Fibroblast of lung (primary cell): ENCODE data around the gene PGD. TPM values are rescaled to one million over a fixed set of nuclear protein-coding genes. Genes with fewer than 3 reads are reported as not detected.

Experiments used
- DNase-seq, 2 donors: peaks; one replicate each; pipeline versions ENCODE4 v3.0.0 to v3.0.0-alpha.2; 2010; ENCODE audit warnings: low read depth in 2 of 2
- H2AFZ ChIP-seq: 2 replicates; pipeline ENCODE4 v1.5.1; 2012; ENCODE audit warnings: low read length, control low read depth, inconsistent platforms
- H3K27ac ChIP-seq: 2 replicates; pipeline ENCODE4 v1.5.1; 2011; ENCODE audit warnings: low read length, control low read depth; ENCODE audit not compliant: insufficient read depth
- H3K27me3 ChIP-seq: 2 replicates; pipeline ENCODE4 v1.5.1; 2011; ENCODE audit warnings: mild to moderate bottlenecking, low read length; ENCODE audit not compliant: control insufficient read depth, insufficient read depth
- H3K36me3 ChIP-seq: 2 replicates; pipeline ENCODE4 v1.5.1; 2011; ENCODE audit warnings: low read length; ENCODE audit not compliant: control insufficient read depth, insufficient read depth
- H3K4me1 ChIP-seq: 2 replicates; pipeline ENCODE4 v1.5.1; 2011; ENCODE audit warnings: low read length; ENCODE audit not compliant: control insufficient read depth, insufficient read depth; ENCODE audit errors: extremely low read depth
- H3K4me2 ChIP-seq: 2 replicates; pipeline ENCODE4 v1.5.1; 2011; ENCODE audit warnings: low read length, control low read depth; ENCODE audit not compliant: insufficient read depth; ENCODE audit errors: extremely low read depth
- H3K4me3 ChIP-seq, 4 experiments: fragments of 200-600 bp in 1 of 4; sonication (generic) in 1 of 4; replicated peaks in 1 of 4; 2 replicates each; pipeline ENCODE4 v1.5.1; 2011 to 2016; ENCODE audit warnings: low read length in 4 of 4, low read depth in 3 of 4, mild to moderate bottlenecking in 3 of 4, control low read depth in 2 of 4, inconsistent platforms in 1 of 4, mixed read lengths in 1 of 4; ENCODE audit not compliant: insufficient read depth in 1 of 4; ENCODE audit errors: control extremely low read depth in 1 of 4
- H3K79me2 ChIP-seq: 2 replicates; pipeline ENCODE4 v1.5.1; 2012; ENCODE audit warnings: mild to moderate bottlenecking, low read length, inconsistent platforms; ENCODE audit not compliant: control insufficient read depth, insufficient read depth
- H3K9ac ChIP-seq: 2 replicates; pipeline ENCODE4 v1.5.1; 2011; ENCODE audit warnings: mild to moderate bottlenecking, low read length, control low read depth; ENCODE audit not compliant: insufficient read depth
- H3K9me3 ChIP-seq: 2 replicates; pipeline ENCODE4 v1.5.1; 2012; ENCODE audit warnings: low read depth, low read length; ENCODE audit not compliant: control insufficient read depth, insufficient read depth
- H4K20me1 ChIP-seq: 2 replicates; pipeline ENCODE4 v1.5.1; 2011; ENCODE audit warnings: low read length; ENCODE audit not compliant: control insufficient read depth, insufficient read depth; ENCODE audit errors: extremely low read depth
- CTCF ChIP-seq, 2 donors: IDR thresholded peaks in 1 of 2; conservative IDR thresholded peaks in 1 of 2; 1 replicate in 1 of 2; 2 replicates in 1 of 2; pipeline ENCODE4 v1.5.1; 2011 to 2012; ENCODE audit warnings: low read length in 2 of 2, control low read depth in 1 of 2, inconsistent platforms in 1 of 2, low read depth in 1 of 2, mild to moderate bottlenecking in 1 of 2
- EZH2 ChIP-seq: IDR thresholded peaks from 2 replicates; pipeline ENCODE4 v1.5.1; 2012; ENCODE audit warnings: low read length, control low read depth, mild to moderate bottlenecking; ENCODE audit errors: missing control alignments
- polyA plus RNA-seq, 2 donors: library from polyadenylated mRNA; depleted of rRNA in 1 of 2; stranded (reverse) in 1 of 2; unstranded in 1 of 2; fragments of >200 nt; gene quantifications; 2 replicates each; pipeline ENCODE4 v1.2.1, GENCODE V29; 2011 to 2012; ENCODE audit warnings: missing spikeins in 1 of 2
- total RNA-seq: library from RNA; depleted of rRNA; stranded (reverse); fragments of >200 nt; gene quantifications from 2 replicates; pipeline ENCODE4 v1.2.1, GENCODE V29; 2014

Gene PGD
- total and polyA plus RNA-seq, 2 donors (not counting 1 experiment from before 2014, with no cell fraction given), result 121 to 135 TPM

GRCh38 chr1:10396870-10397269, 2.0 kb upstream of the PGD start:
- Histone ChIP-seq H2AFZ (no peak overlapping the region), H3K4me2 (no peak overlapping the region), H3K27ac (no peak overlapping the region), H3K9me3 (no peaks in the 10 kb centered on the region), H3K27me3 (no peaks in the 10 kb centered on the region), H3K9ac (no peak overlapping the region), H3K4me3 (no peak overlapping the region), H3K4me1 (peaks cover 4% of the 10 kb centered on the region), H4K20me1 (no peaks in the 10 kb centered on the region), H3K79me2 (peaks cover 20% of the 10 kb centered on the region), H3K36me3 (no peaks in the 10 kb centered on the region)
- TF ChIP-seq CTCF (conservative IDR thresholded peaks at IDR 0.05 in 1 of 2, IDR thresholded peaks at IDR 0.05 in 1 of 2; ENCODE audit: low read depth in 1 of 2, low read length in 2 of 2), result no peak
- TF ChIP-seq EZH2, result no peak
- no peak for DNase-seq

GRCh38 chr1:10398278-10398733, 558 bp upstream of the PGD start:
- Histone ChIP-seq H3K27ac (peak overlapping the region; percentile 79), H3K4me1 (peaks cover 8% of the 10 kb centered on the region), H3K9me3 (no peaks in the 10 kb centered on the region), H3K27me3 (no peaks in the 10 kb centered on the region), H3K9ac (peak overlapping the region; percentile 69), H4K20me1 (no peaks in the 10 kb centered on the region), H3K36me3 (no peaks in the 10 kb centered on the region), H3K79me2 (peaks cover 24% of the 10 kb centered on the region), H2AFZ (peak overlapping the region; percentile 87), H3K4me3 (peak overlapping the region; percentile 67 to 94 (median 72)), H3K4me2 (peak overlapping the region; percentile 93)
- DNase-seq, result no peak
- TF ChIP-seq EZH2 (no peak), CTCF (conservative IDR thresholded peaks at IDR 0.05 in 1 of 2, IDR thresholded peaks at IDR 0.05 in 1 of 2; ENCODE audit: low read depth in 1 of 2, low read length in 2 of 2) (no peak)

- H3K4me3 ChIP-seq, result peak overlapping the region; percentile 70 to 94 (median 73)
- H3K27me3 ChIP-seq, result no peaks in the 10 kb centered on the region
- peaks cover 8% of the 10 kb centered on the region for H3K4me1 ChIP-seq
- H3K36me3 ChIP-seq, result peaks cover 1% of the 10 kb centered on the region
- H2AFZ ChIP-seq, result no peak overlapping the region
- no peaks in the 10 kb centered on the region for H3K9me3 ChIP-seq
- H4K20me1 ChIP-seq, result no peaks in the 10 kb centered on the region
- H3K4me2 ChIP-seq, result peak overlapping the region; percentile 92
- peaks cover 24% of the 10 kb centered on the region for H3K79me2 ChIP-seq
- peak; percentile 35 to 71 for DNase-seq
- no peak for TF ChIP-seq CTCF (conservative IDR thresholded peaks at IDR 0.05 in 1 of 2, IDR thresholded peaks at IDR 0.05 in 1 of 2; ENCODE audit: low read depth in 1 of 2, low read length in 2 of 2)
- no peak for TF ChIP-seq EZH2
- peak overlapping the region; percentile 85 for H3K9ac ChIP-seq
- peak overlapping the region; percentile 78 for H3K27ac ChIP-seq
Measured at GRCh38 chr1:10399444-10399941, 629 bp downstream of the PGD start.
